IMR-90 (cell line): ENCODE data around the gene RAB11B. TPM values are rescaled to one million over a fixed set of nuclear protein-coding genes. Genes with fewer than 3 reads are reported as not detected.

Experiments used
- ATAC-seq: fragments of 200-7000 bp; cut with Tn5 transposase; 2 replicates; pipeline ENCODE4 v1.9.1; 2020; ENCODE audit warnings: low read depth, mild to moderate bottlenecking, moderate library complexity
- BruUV-seq: library from RNA; stranded (reverse); fragments of 400-500 nt; replicated peaks from 2 replicates; lab custom pipeline; 2021; lab: Mats Ljungman, UMichigan
- CTCF ChIA-PET: fragments of 300-600 bp; formaldehyde crosslinking; extraction: SDS; loops from one replicate; lab custom pipeline; 2021; ENCODE audit warnings: antibody characterized with exemption; lab: Yijun Ruan, JAX
- POLR2A ChIA-PET: fragments of 300-600 bp; sonication (Branson Sonifier 250); formaldehyde crosslinking; loops from one replicate; lab custom pipeline; 2022; ENCODE audit warnings: antibody characterized with exemption; ENCODE audit not compliant: unreplicated experiment; lab: Charles Lee
- DNase-seq: peaks from one replicate; pipeline ENCODE4 v3.0.0; 2013
- H2AFZ ChIP-seq: replicated peaks from 2 replicates; pipeline ENCODE3; 2013; ENCODE audit warnings: low read length, mild to moderate bottlenecking; ENCODE audit not compliant: poor library complexity
- H2AK5ac ChIP-seq: 2 replicates; pipeline ENCODE4 v1.6.1; 2013; ENCODE audit warnings: low read depth, low read length, inconsistent platforms
- H2AK9ac ChIP-seq: replicated peaks from 2 replicates; pipeline ENCODE3; 2013; ENCODE audit warnings: mild to moderate bottlenecking, low read depth, low read length, moderate library complexity; ENCODE audit not compliant: poor library complexity
- H2BK120ac ChIP-seq: 2 replicates; pipeline ENCODE4 v1.6.1; 2013; ENCODE audit warnings: low read depth, low read length, inconsistent platforms
- H2BK15ac ChIP-seq: 3 replicates; pipeline ENCODE4 v1.6.1; 2013; ENCODE audit warnings: low read depth, low read length, inconsistent platforms
- H2BK20ac ChIP-seq: 2 replicates; pipeline ENCODE4 v1.6.1; 2013; ENCODE audit warnings: low read depth, mild to moderate bottlenecking, inconsistent platforms, low read length, moderate library complexity
- H2BK5ac ChIP-seq: 2 replicates; pipeline ENCODE4 v1.6.1; 2013; ENCODE audit warnings: mild to moderate bottlenecking, low read depth, low read length, inconsistent platforms; ENCODE audit not compliant: poor library complexity, severe bottlenecking
- H3K14ac ChIP-seq: replicated peaks from 2 replicates; pipeline ENCODE4 v1.6.1; 2013; ENCODE audit warnings: low read depth, low read length, inconsistent platforms
- H3K18ac ChIP-seq: 2 replicates; pipeline ENCODE4 v1.6.1; 2013; ENCODE audit warnings: low read depth, low read length, control low read depth
- H3K23ac ChIP-seq: 2 replicates; pipeline ENCODE4 v1.6.1; 2013; ENCODE audit warnings: low read depth, low read length, inconsistent platforms
- H3K27ac ChIP-seq: 2 replicates; pipeline ENCODE4 v1.5.1; 2013; ENCODE audit warnings: mild to moderate bottlenecking, control low read depth, low read length; ENCODE audit not compliant: insufficient read depth
- H3K27me3 ChIP-seq: 2 replicates; pipeline ENCODE4 v1.6.1; 2013; ENCODE audit warnings: low read length; ENCODE audit not compliant: control insufficient read depth, insufficient read depth
- H3K36me3 ChIP-seq: 2 replicates; pipeline ENCODE4 v1.6.1; 2013; ENCODE audit warnings: low read length, mixed read lengths; ENCODE audit not compliant: control insufficient read depth, insufficient read depth
- H3K4ac ChIP-seq: 2 replicates; pipeline ENCODE4 v1.6.1; 2013; ENCODE audit warnings: low read depth, low read length, inconsistent platforms
- H3K4me1 ChIP-seq: 2 replicates; pipeline ENCODE4 v1.6.1; 2013; ENCODE audit warnings: low read length, mixed read lengths; ENCODE audit not compliant: control insufficient read depth, insufficient read depth
- H3K4me2 ChIP-seq: 2 replicates; pipeline ENCODE4 v1.6.1; 2013; ENCODE audit warnings: low read depth, mild to moderate bottlenecking, control low read depth, low read length, moderate library complexity
- H3K4me3 ChIP-seq: 2 replicates; pipeline ENCODE4 v1.5.1; 2013; ENCODE audit warnings: low read depth, mild to moderate bottlenecking, control low read depth, low read length, moderate library complexity; ENCODE audit not compliant: insufficient read depth
- H3K56ac ChIP-seq: 2 replicates; pipeline ENCODE4 v1.6.1; 2013; ENCODE audit warnings: low read length, inconsistent platforms; ENCODE audit not compliant: insufficient read depth; ENCODE audit errors: extremely low read depth
- H3K79me1 ChIP-seq, 2 experiments: 2 replicates each; pipeline ENCODE4 v1.6.1; 2013; ENCODE audit warnings: low read length in 2 of 2, inconsistent platforms in 1 of 2, low read depth in 1 of 2
- H3K9ac ChIP-seq: 2 replicates; pipeline ENCODE4 v1.6.1; 2013; ENCODE audit warnings: low read depth, low read length, control low read depth
- H3K9me1 ChIP-seq: 2 replicates; pipeline ENCODE4 v1.6.1; 2013; ENCODE audit warnings: low read length, inconsistent platforms; ENCODE audit not compliant: insufficient read depth
- H3K9me3 ChIP-seq: 2 replicates; pipeline ENCODE4 v1.6.1; 2013; ENCODE audit warnings: low read length; ENCODE audit not compliant: control insufficient read depth, insufficient read depth
- H4K20me1 ChIP-seq: 2 replicates; pipeline ENCODE4 v1.6.1; 2013; ENCODE audit warnings: low read length, inconsistent platforms; ENCODE audit not compliant: insufficient read depth
- H4K5ac ChIP-seq: 2 replicates; pipeline ENCODE4 v1.6.1; 2013; ENCODE audit warnings: mild to moderate bottlenecking, low read depth, low read length, control low read depth
- H4K8ac ChIP-seq, 2 experiments: 2 replicates each; pipeline ENCODE4 v1.6.1; 2013; ENCODE audit warnings: low read depth in 2 of 2, low read length in 2 of 2, control low read depth in 1 of 2, inconsistent platforms in 1 of 2
- H4K91ac ChIP-seq: 2 replicates; pipeline ENCODE4 v1.6.1; 2013; ENCODE audit warnings: low read depth, low read length, inconsistent platforms; ENCODE audit not compliant: insufficient read depth
- BHLHE40 ChIP-seq: fragments of 150-350 bp; IDR thresholded peaks from 2 replicates; pipeline ENCODE4 v1.6.1; 2016; ENCODE audit warnings: mild to moderate bottlenecking, low read depth, low read length
- CHD1 ChIP-seq: IDR thresholded peaks from 2 replicates; pipeline ENCODE4 v1.6.1; 2012; ENCODE audit warnings: low read depth, low read length, improper control_type of control experiment
- ELK1 ChIP-seq: fragments of 150-350 bp; IDR thresholded peaks from 2 replicates; pipeline ENCODE4 v1.6.1; 2016; ENCODE audit warnings: low read depth, mild to moderate bottlenecking, low read length, moderate library complexity, borderline replicate concordance
- MAFK ChIP-seq: IDR thresholded peaks from 2 replicates; pipeline ENCODE4 v1.6.1; 2012; ENCODE audit warnings: low read depth, low read length, improper control_type of control experiment
- MAZ ChIP-seq: IDR thresholded peaks from 2 replicates; pipeline ENCODE4 v1.6.1; 2012; ENCODE audit warnings: low read depth, mild to moderate bottlenecking, low read length, improper control_type of control experiment, moderate library complexity, borderline replicate concordance
- NFE2L2 ChIP-seq: fragments of 150-350 bp; IDR thresholded peaks from 2 replicates; pipeline ENCODE4 v1.6.1; 2016; ENCODE audit warnings: low read depth, mild to moderate bottlenecking, low read length
- POLR2A ChIP-seq: IDR thresholded peaks from 2 replicates; pipeline ENCODE4 v1.6.1; 2012; ENCODE audit warnings: mild to moderate bottlenecking, low read depth, low read length
- RCOR1 ChIP-seq: IDR thresholded peaks from 2 replicates; pipeline ENCODE4 v1.6.1; 2012; ENCODE audit warnings: mild to moderate bottlenecking, low read length, improper control_type of control experiment; ENCODE audit not compliant: insufficient replicate concordance
- RFX5 ChIP-seq: IDR thresholded peaks from 2 replicates; pipeline ENCODE4 v1.8.0; 2012; ENCODE audit warnings: low read depth, mild to moderate bottlenecking, low read length, moderate library complexity
- SMC3 ChIP-seq: fragments of 150-350 bp; IDR thresholded peaks from 2 replicates; pipeline ENCODE4 v1.6.1; 2016; ENCODE audit warnings: low read depth, mild to moderate bottlenecking, antibody characterized with exemption, low read length, moderate library complexity
- WGBS, 2 experiments: methylation state at CpG; one replicate each; pipeline versions ENCODE4 v1.1.5 to v1.1.7; 2013; ENCODE audit warnings: missing lambda C conversion rate in 2 of 2; ENCODE audit not compliant: insufficient read length in 1 of 2; ENCODE audit errors: extremely low coverage in 2 of 2; 5-methylcytosine and 5-hydroxymethylcytosine counted together
- dilution Hi-C: fragments of 300-500 bp; cut with HindIII; formaldehyde crosslinking; loops from one replicate; pipeline ENCODE4 v1.14.3; 2018; ENCODE audit warnings: low sequenced_read_pairs; ENCODE audit not compliant: unreplicated experiment
- in situ Hi-C: fragments of 300-500 bp; cut with MboI; formaldehyde crosslinking; loops from 3 replicates; pipeline ENCODE4 v1.14.3; 2019; ENCODE audit warnings: low sequenced_read_pairs, inconsistent platforms, mixed read lengths
- intact Hi-C: fragments of 100-400 bp; cut with micrococcal nuclease; formaldehyde crosslinking; loops from 2 replicates; pipeline ENCODE4 v1.10.0; 2022
- polyA plus RNA-seq, 3 experiments: library from polyadenylated mRNA; depleted of rRNA; stranded (reverse); fragments of >200 nt; gene quantifications; 2 replicates each; pipeline ENCODE4 v1.2.3, GENCODE V29; 2012; ENCODE audit warnings: low replicate concordance in 1 of 3
- total RNA-seq: library from RNA; depleted of rRNA; stranded (reverse); fragments of >200 nt; gene quantifications from 2 replicates; pipeline ENCODE4 v1.2.3, GENCODE V29; 2012

RAB11B gene
- total and polyA plus RNA-seq, 2 of the 4 experiments (the other 2 are of a cell fraction): 8.2 to 117 TPM

GRCh38 chr19:8413629-8413995 lies 23.5 kb downstream of the RAB11B start:
- peaks cover 0 to 7% of the 10 kb centered on the region in 2 experiments; a peak in 2 of 4 replicates for H3K79me1 ChIP-seq
- 71% methylated on average over 1 of the region's 3 CpGs; no CpG with 5 or more reads in 1 of the 2 experiments for WGBS, 2 experiments
- no peak overlapping the region for H2BK5ac ChIP-seq
- no peak for TF ChIP-seq MAFK
- TF ChIP-seq RCOR1: no peak
- no peak for TF ChIP-seq MAZ
- TF ChIP-seq POLR2A: no peak
- no peak for TF ChIP-seq BHLHE40
- TF ChIP-seq RFX5: no peak
- no peak for TF ChIP-seq ELK1
- no peak for TF ChIP-seq CHD1
- no peak for TF ChIP-seq NFE2L2
- TF ChIP-seq SMC3: no peak
- ChIA-PET POLR2A (interaction anchor here (0.6 to 0.7 kb wide), 2 partner anchors 12 to 31 kb away, joined by 3 to 8 read pairs; no protein-coding TSS in a partner anchor), CTCF (interaction anchor here (0.7 to 1.4 kb wide), 7 partner anchors 12 to 167 kb away, joined by 3 to 4 read pairs (median 3); no protein-coding TSS in a partner anchor)
- peak overlapping the region; percentile 56; the same call in 1 of the 2 replicates for H2AK5ac ChIP-seq
- no peaks in the 10 kb centered on the region for H3K36me3 ChIP-seq
- peak overlapping the region; percentile 99 for H3K4me2 ChIP-seq
- peak overlapping the region; percentile 94 for H2AFZ ChIP-seq
- no peaks in the 10 kb centered on the region for H3K27me3 ChIP-seq
- no peak overlapping the region for H2BK20ac ChIP-seq
- in situ Hi-C loops (no loop called here), intact Hi-C loops (loop anchor here (5.0 kb wide), 3 partner anchors 34 to 164 kb away; partner anchors contain the start of gene MYO1F), dilution Hi-C loops (no loop called here)
- H3K9ac ChIP-seq: peak overlapping the region; percentile 55; the same call in 1 of the 2 replicates
- no peak overlapping the region for H3K18ac ChIP-seq
- peak overlapping the region; percentile 35 for H3K4ac ChIP-seq
- peak overlapping the region; percentile 91 for H2AK9ac ChIP-seq
- H3K9me3 ChIP-seq: no peaks in the 10 kb centered on the region
- H3K4me3 ChIP-seq: peak overlapping the region; percentile 67
- peak overlapping the region; percentile 52 for H3K14ac ChIP-seq
- H4K5ac ChIP-seq: peak overlapping the region; percentile 36; the same call in 1 of the 2 replicates
- H4K20me1 ChIP-seq: no peaks in the 10 kb centered on the region
- peak overlapping the region; percentile 80; the same call in 1 of the 2 replicates for H3K23ac ChIP-seq
- 0 out of 2 replicates have a peak, but pooled peaks cover 3% of the 10 kb centered on the region for H3K9me1 ChIP-seq
- ATAC-seq (no peak), DNase-seq (no peak)
- peaks cover 4% of the 10 kb centered on the region for H3K4me1 ChIP-seq
- no peak overlapping the region; the same call in 1 of the 2 replicates for H3K27ac ChIP-seq
- H3K56ac ChIP-seq: no peak overlapping the region
- no TSS peak for BruUV-seq
- 0 out of 3 replicates have a peak overlapping the region, but pooled peaks have one; percentile 7 for H2BK15ac ChIP-seq
- H2BK120ac ChIP-seq: no peak overlapping the region
- H4K8ac ChIP-seq: peak overlapping the region; percentile 55 to 59; a peak in 2 of 4 replicates
- H4K91ac ChIP-seq: peak overlapping the region; percentile 14; the same call in 1 of the 2 replicates
